Stomach smooth muscle (tissue), 2 donors: ENCODE results near the gene LINC01488.

Source experiments
- H3K27ac ChIP-seq: one replicate; pipeline ENCODE4 v1.7.0; 2013; ENCODE audit warnings: mild to moderate bottlenecking, low read length, inconsistent platforms
- H3K27me3 ChIP-seq, 2 donors: one replicate each; pipeline ENCODE4 v1.7.0; 2013; ENCODE audit warnings: low read length in 2 of 2; ENCODE audit not compliant: insufficient read depth in 2 of 2, control insufficient read depth in 1 of 2
- H3K36me3 ChIP-seq, 2 donors: one replicate each; pipeline ENCODE4 v1.7.0; 2013; ENCODE audit warnings: low read length in 2 of 2; ENCODE audit not compliant: control insufficient read depth in 2 of 2, insufficient read depth in 2 of 2
- H3K4me1 ChIP-seq: one replicate; pipeline ENCODE4 v1.7.0; 2013; ENCODE audit warnings: low read length; ENCODE audit not compliant: control insufficient read depth, insufficient read depth
- H3K4me3 ChIP-seq, 2 donors: one replicate each; pipeline ENCODE4 v1.7.0; 2013; ENCODE audit warnings: low read length in 2 of 2
- H3K9ac ChIP-seq, 2 donors: one replicate each; pipeline ENCODE4 v1.7.0; 2013; ENCODE audit warnings: low read length in 2 of 2, mild to moderate bottlenecking in 1 of 2
- H3K9me3 ChIP-seq, 2 donors: one replicate each; pipeline ENCODE4 v1.7.0; 2013; ENCODE audit warnings: low read length in 2 of 2; ENCODE audit not compliant: control insufficient read depth in 2 of 2
- donor health status: healthy.
- donor health status: Pancreatic carcinoma.

LINC01488 gene

GRCh38 chr11:69537855-69538640, 56.6 kb downstream of the LINC01488 start:
- no peak overlapping the region for H3K27ac ChIP-seq
- H3K27me3 ChIP-seq: no peaks in the 10 kb centered on the region
- H3K9ac ChIP-seq: no peak overlapping the region
- H3K4me1 ChIP-seq: no peaks in the 10 kb centered on the region
- H3K36me3 ChIP-seq: no peaks in the 10 kb centered on the region
- H3K9me3 ChIP-seq: no peaks in the 10 kb centered on the region
- no peak overlapping the region for H3K4me3 ChIP-seq

GRCh38 chr11:69538854-69539253, 57.4 kb downstream of the LINC01488 start:
- Histone ChIP-seq H3K9ac (no peak overlapping the region), H3K4me3 (no peak overlapping the region), H3K27ac (no peak overlapping the region)

GRCh38 chr11:69539416-69540117, 58.1 kb downstream of the LINC01488 start:
- H3K4me1 ChIP-seq: no peaks in the 10 kb centered on the region
- H3K36me3 ChIP-seq: no peaks in the 10 kb centered on the region
- H3K9ac ChIP-seq: no peak overlapping the region
- H3K27me3 ChIP-seq: peaks cover 0 to 6% of the 10 kb centered on the region in 2 donors
- H3K4me3 ChIP-seq: peak overlapping the region in 1 of 2 donors; percentile 44
- no peaks in the 10 kb centered on the region for H3K9me3 ChIP-seq
- no peak overlapping the region for H3K27ac ChIP-seq

More at GRCh38 chr11:69538854-69539253, 57.4 kb downstream of the LINC01488 start:
- H3K4me1 ChIP-seq: no peaks in the 10 kb centered on the region
- H3K36me3 ChIP-seq: no peaks in the 10 kb centered on the region
- peaks cover 0 to 4% of the 10 kb centered on the region in 2 donors for H3K27me3 ChIP-seq
- H3K9me3 ChIP-seq: no peaks in the 10 kb centered on the region

- H3K4me3 ChIP-seq: peak overlapping the region in 1 of 2 donors; percentile 44
- H3K4me1 ChIP-seq: no peaks in the 10 kb centered on the region
- no peaks in the 10 kb centered on the region for H3K36me3 ChIP-seq
- no peak overlapping the region for H3K27ac ChIP-seq
- H3K9me3 ChIP-seq: no peaks in the 10 kb centered on the region
- H3K9ac ChIP-seq: no peak overlapping the region
- peaks cover 0 to 8% of the 10 kb centered on the region in 2 donors for H3K27me3 ChIP-seq
These were observed 58.9 kb downstream of the LINC01488 start for GRCh38 chr11:69540118-69541000.

- H3K9me3 ChIP-seq: no peaks in the 10 kb centered on the region
- H3K36me3 ChIP-seq: no peaks in the 10 kb centered on the region
- peaks cover 0 to 10% of the 10 kb centered on the region in 2 donors for H3K27me3 ChIP-seq
- no peak overlapping the region for H3K27ac ChIP-seq
- no peak overlapping the region for H3K4me3 ChIP-seq
- no peak overlapping the region for H3K9ac ChIP-seq
- H3K4me1 ChIP-seq: no peaks in the 10 kb centered on the region
These were observed 59.5 kb downstream of the LINC01488 start for GRCh38 chr11:69541001-69541285.

GRCh38 chr11:69541501-69542313, 60.2 kb downstream of the LINC01488 start:
- Histone ChIP-seq H3K4me3 (no peak overlapping the region), H3K36me3 (no peaks in the 10 kb centered on the region), H3K4me1 (no peaks in the 10 kb centered on the region), H3K9ac (no peak overlapping the region), H3K27me3 (peaks cover 0 to 12% of the 10 kb centered on the region in 2 donors), H3K9me3 (no peaks in the 10 kb centered on the region), H3K27ac (no peak overlapping the region)

- H3K4me1 ChIP-seq: no peaks in the 10 kb centered on the region
- no peak overlapping the region for H3K9ac ChIP-seq
- H3K4me3 ChIP-seq: no peak overlapping the region
- H3K27ac ChIP-seq: no peak overlapping the region
- H3K27me3 ChIP-seq: peaks cover 0 to 12% of the 10 kb centered on the region in 2 donors
- no peaks in the 10 kb centered on the region for H3K36me3 ChIP-seq
- no peaks in the 10 kb centered on the region for H3K9me3 ChIP-seq
These were observed 61.1 kb downstream of the LINC01488 start for GRCh38 chr11:69542314-69543168.
